Lower lobe of right lung (tissue), 2 donors: Measurements from ENCODE around the gene DNASE1L3. TPM values are rescaled to one million over a fixed set of nuclear protein-coding genes. Genes with fewer than 3 reads are reported as not detected.

Experiments used
- ATAC-seq, 2 donors: fragments of 200-7000 bp; cut with Tn5 transposase; one replicate each; pipeline ENCODE4 v1.9.1; 2020 to 2022; ENCODE audit warnings: mild to moderate bottlenecking in 2 of 2, moderate library complexity in 2 of 2
- DNase-seq: peaks from one replicate; pipeline ENCODE4 v3.0.0-alpha.2; 2020
- H3K27ac ChIP-seq: fragments of 200-600 bp; one replicate; pipeline ENCODE4 v1.8.0; 2022
- H3K27me3 ChIP-seq: fragments of 200-600 bp; one replicate; pipeline ENCODE4 v1.8.0; 2022; ENCODE audit warnings: low read depth
- H3K36me3 ChIP-seq: fragments of 200-600 bp; one replicate; pipeline ENCODE4 v1.8.0; 2022; ENCODE audit warnings: mild to moderate bottlenecking
- H3K4me1 ChIP-seq: fragments of 200-600 bp; one replicate; pipeline ENCODE4 v1.8.0; 2022
- H3K4me3 ChIP-seq: fragments of 200-600 bp; one replicate; pipeline ENCODE4 v1.8.0; 2022; ENCODE audit warnings: mild to moderate bottlenecking
- H3K9me3 ChIP-seq: fragments of 200-600 bp; one replicate; pipeline ENCODE4 v1.8.0; 2022
- intact Hi-C: fragments of 100-400 bp; cut with DNase I; formaldehyde crosslinking; loops from one replicate; pipeline ENCODE4 v1.11.0; 2022
- total RNA-seq: library from RNA; stranded (reverse); fragmentation: NEBNext Ultra II Directional; extraction: Animal tissue kit (Norgen Biotek cat#: 25700); gene quantifications from one replicate; pipeline ENCODE4 v1.2.1, GENCODE V29; 2021
- TF ChIP-seq, protein P1 (sequence below): fragments of 200-600 bp; IDR thresholded peaks from one replicate; pipeline ENCODE4 v1.8.0; 2022; ENCODE audit warnings: antibody characterized with exemption, mild to moderate bottlenecking
- donor health status: DM: no; HTN: yes; CAD: no; lungs with severe emphysema.

Gene DNASE1L3
- total RNA-seq, 1 donor from 2014 or later = 12.0 TPM

GRCh38 chr3:58143417-58144055, 67.2 kb downstream of the DNASE1L3 start:
- Histone ChIP-seq H3K4me1 (no peaks in the 10 kb centered on the region), H3K27ac (no peak overlapping the region)
- no peak for DNase-seq

More at GRCh38 chr3:58143417-58144055, 67.2 kb downstream of the DNASE1L3 start:
- H3K9me3 ChIP-seq = no peaks in the 10 kb centered on the region
- peaks cover 81% of the 10 kb centered on the region for H3K36me3 ChIP-seq
- H3K4me3 ChIP-seq = no peak overlapping the region
- intact Hi-C loops = no loop called here
- H3K27me3 ChIP-seq = no peaks in the 10 kb centered on the region
- peak; percentile 10 for ATAC-seq
- TF ChIP-seq, protein P1, sequence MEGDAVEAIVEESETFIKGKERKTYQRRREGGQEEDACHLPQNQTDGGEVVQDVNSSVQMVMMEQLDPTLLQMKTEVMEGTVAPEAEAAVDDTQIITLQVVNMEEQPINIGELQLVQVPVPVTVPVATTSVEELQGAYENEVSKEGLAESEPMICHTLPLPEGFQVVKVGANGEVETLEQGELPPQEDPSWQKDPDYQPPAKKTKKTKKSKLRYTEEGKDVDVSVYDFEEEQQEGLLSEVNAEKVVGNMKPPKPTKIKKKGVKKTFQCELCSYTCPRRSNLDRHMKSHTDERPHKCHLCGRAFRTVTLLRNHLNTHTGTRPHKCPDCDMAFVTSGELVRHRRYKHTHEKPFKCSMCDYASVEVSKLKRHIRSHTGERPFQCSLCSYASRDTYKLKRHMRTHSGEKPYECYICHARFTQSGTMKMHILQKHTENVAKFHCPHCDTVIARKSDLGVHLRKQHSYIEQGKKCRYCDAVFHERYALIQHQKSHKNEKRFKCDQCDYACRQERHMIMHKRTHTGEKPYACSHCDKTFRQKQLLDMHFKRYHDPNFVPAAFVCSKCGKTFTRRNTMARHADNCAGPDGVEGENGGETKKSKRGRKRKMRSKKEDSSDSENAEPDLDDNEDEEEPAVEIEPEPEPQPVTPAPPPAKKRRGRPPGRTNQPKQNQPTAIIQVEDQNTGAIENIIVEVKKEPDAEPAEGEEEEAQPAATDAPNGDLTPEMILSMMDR = no peak

Other genes with a start within 250 kb of the DNASE1L3 start
- 83.3 TPM for gene FLNB, start 202.6 kb downstream of the DNASE1L3 start, total RNA-seq
- gene ABHD6, start 26.8 kb upstream of the DNASE1L3 start, total RNA-seq = 16.2 TPM
- gene RPP14, start 95.3 kb upstream of the DNASE1L3 start, total RNA-seq = 11.4 TPM
- 8.7 TPM for gene HTD2, start 95.5 kb upstream of the DNASE1L3 start, total RNA-seq
- gene PXK, start 121.9 kb upstream of the DNASE1L3 start, total RNA-seq = 23.7 TPM
- 47.7 TPM for gene PDHB, start 222.9 kb upstream of the DNASE1L3 start, total RNA-seq